ENCODE results near the gene CALR.

GRCh38 chr19:12937093-12937926, 1.1 kb upstream of the CALR start:
- TF ChIP-seq SUZ12 (IDR thresholded peaks at IDR 0.05; ENCODE audit: extremely low read depth, insufficient read depth, insufficient read length) (no peak), YY1 (IDR thresholded peaks at IDR 0.05; ENCODE audit: insufficient read depth, insufficient read length) (no peak)

Data from NT2/D1 (cell line).